Heart left ventricle (tissue), 13 donors: ENCODE results near the gene ERH.

Experiments
- CTCF ChIP-seq, 12 donors: fragments of 200-600 bp; sonication (generic) in 4 of 12; IDR thresholded peaks; one replicate each; pipeline versions ENCODE4 v1.5.0 to v1.8.0; 2018 to 2022; ENCODE audit warnings: antibody characterized with exemption in 12 of 12, mild to moderate bottlenecking in 5 of 12
- POLR2A ChIP-seq, 2 donors: fragments of 450-650 bp; IDR thresholded peaks; one replicate each; pipeline ENCODE4 v1.6.1; 2017; ENCODE audit warnings: antibody characterized with exemption in 2 of 2, mild to moderate bottlenecking in 2 of 2, moderate library complexity in 2 of 2
- donor health status: ischemic (EF 13 %, LVEDD 7.1; RV severe dilation, severe dysfunction).
- donor health status: DM: no; HTN: yes; CAD: no.
- donor health status: DM: no; HTN: no; CAD: no.
- donor health status: ischemic (EF 25% LVEDD 6.9; RV normal size, moderate dysfunction).
- donor health status: ischemic (EF 25% LVEDD 5.7; RV mildly dilated, moderate dysfunction).
- donor health status: ischemic (EF 35%, LVEDD 5.7; RV mildly dilated, moderate dysfunction).
- donor health status: nonischemic (EF 11% LVEDD 7.7; RV severe dilation, severe dysfunction).
- donor health status: DM: yes; HTN: yes; CAD: no.
- donor health status: PGD.
- donor health status: ischemic (EF 29% LVEDD 5.4; RV normal size, mild dysfunction).
- donor health status: nonischemic (EF 23%, LVEDD 6.1; RV moderate dilation, normal function).

GRCh38 chr14:69401841-69402240 lies 3.7 kb upstream of the ERH start:
- TF ChIP-seq CTCF (IDR thresholded peaks at IDR 0.05), result no peak
- TF ChIP-seq POLR2A (IDR thresholded peaks at IDR 0.05), result no peak
